Measurements from ENCODE around the gene SMAD6. TPM values are rescaled to one million over a fixed set of nuclear protein-coding genes. Genes with fewer than 3 reads are reported as not detected.

SMAD6 gene
- total and polyA plus RNA-seq, 9 of the 15 experiments (the other 6 are each of a cell fraction or from before 2014, with no cell fraction given) = 0.10 to 15.5 (median 3.7) TPM

- TF ChIP-seq NR4A1 (CRISPR knock-in tag; IDR thresholded peaks at IDR 0.05) (peak; percentile 55; the same call in 1 of the 2 replicates), NR4A1 (tag; IDR thresholded peaks at IDR 0.05) (no peak), CEBPB (tag; IDR thresholded peaks at IDR 0.05) (peak; percentile 87), EZH2 (IDR thresholded peaks at IDR 0.05; ENCODE audit: borderline replicate concordance, low read depth, low read length) (no peak), CHAMP1 (IDR thresholded peaks at IDR 0.05) (no peak), SPI1 (IDR thresholded peaks at IDR 0.05; ENCODE audit: borderline replicate concordance, low read depth, low read length) (no peak), VEZF1 (CRISPR knock-in tag; IDR thresholded peaks at IDR 0.05) (no peak), TAL1 (IDR thresholded peaks at IDR 0.05) (no peak), SMAD4 (CRISPR knock-in tag; conservative IDR thresholded peaks at IDR 0.05) (no peak), XRCC5 (IDR thresholded peaks at IDR 0.05; ENCODE audit: low read depth, low read length) (no peak), MAX (CRISPR knock-in tag; IDR thresholded peaks at IDR 0.05) (no peak), ATF6 (CRISPR knock-in tag; IDR thresholded peaks at IDR 0.05) (no peak), MIER1 (IDR thresholded peaks at IDR 0.05; ENCODE audit: low read depth) (no peak)
- TF ChIP-seq, protein P1, sequence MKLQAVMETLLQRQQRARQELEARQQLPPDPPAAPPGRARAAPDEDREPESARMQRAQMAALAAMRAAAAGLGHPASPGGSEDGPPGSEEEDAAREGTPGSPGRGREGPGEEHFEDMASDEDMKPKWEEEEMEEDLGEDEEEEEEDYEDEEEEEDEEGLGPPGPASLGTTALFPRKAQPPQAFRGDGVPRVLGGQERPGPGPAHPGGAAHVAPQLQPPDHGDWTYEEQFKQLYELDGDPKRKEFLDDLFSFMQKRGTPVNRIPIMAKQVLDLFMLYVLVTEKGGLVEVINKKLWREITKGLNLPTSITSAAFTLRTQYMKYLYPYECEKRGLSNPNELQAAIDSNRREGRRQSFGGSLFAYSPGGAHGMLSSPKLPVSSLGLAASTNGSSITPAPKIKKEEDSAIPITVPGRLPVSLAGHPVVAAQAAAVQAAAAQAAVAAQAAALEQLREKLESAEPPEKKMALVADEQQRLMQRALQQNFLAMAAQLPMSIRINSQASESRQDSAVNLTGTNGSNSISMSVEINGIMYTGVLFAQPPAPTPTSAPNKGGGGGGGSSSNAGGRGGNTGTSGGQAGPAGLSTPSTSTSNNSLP (IDR thresholded peaks at IDR 0.05; ENCODE audit: borderline replicate concordance, low read depth, low read length) = no peak
- TF ChIP-seq, protein P2, sequence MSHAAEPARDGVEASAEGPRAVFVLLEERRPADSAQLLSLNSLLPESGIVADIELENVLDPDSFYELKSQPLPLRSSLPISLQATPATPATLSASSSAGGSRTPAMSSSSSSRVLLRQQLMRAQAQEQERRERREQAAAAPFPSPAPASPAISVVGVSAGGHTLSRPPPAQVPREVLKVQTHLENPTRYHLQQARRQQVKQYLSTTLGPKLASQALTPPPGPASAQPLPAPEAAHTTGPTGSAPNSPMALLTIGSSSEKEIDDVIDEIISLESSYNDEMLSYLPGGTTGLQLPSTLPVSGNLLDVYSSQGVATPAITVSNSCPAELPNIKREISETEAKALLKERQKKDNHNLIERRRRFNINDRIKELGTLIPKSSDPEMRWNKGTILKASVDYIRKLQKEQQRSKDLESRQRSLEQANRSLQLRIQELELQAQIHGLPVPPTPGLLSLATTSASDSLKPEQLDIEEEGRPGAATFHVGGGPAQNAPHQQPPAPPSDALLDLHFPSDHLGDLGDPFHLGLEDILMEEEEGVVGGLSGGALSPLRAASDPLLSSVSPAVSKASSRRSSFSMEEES (CRISPR knock-in tag; IDR thresholded peaks at IDR 0.05) = no peak
Measured at GRCh38 chr15:66802025-66803001, 100.3 kb downstream of the SMAD6 start (continued).

Measured in K562 (cell line).